Prostate gland (tissue), 2 donors: ENCODE results near the gene PRDM11.

ENCODE experiments used
- POLR2A ChIP-seq: fragments of 450-650 bp; IDR thresholded peaks from one replicate; pipeline ENCODE4 v1.6.1; 2016; ENCODE audit warnings: antibody characterized with exemption, mild to moderate bottlenecking
- POLR2AphosphoS5 ChIP-seq: sonication (generic); formaldehyde crosslinking; IDR thresholded peaks from one replicate; pipeline ENCODE4 v1.6.1; 2017; ENCODE audit warnings: antibody characterized with exemption
- TF ChIP-seq, protein P1 (sequence below), 4 experiments: fragments of 200-600 bp in 2 of 4; fragments of 450-650 bp in 2 of 4; sonication (generic) in 2 of 4; IDR thresholded peaks; 1 replicate in 3 of 4; 2 replicates in 1 of 4; pipeline ENCODE4 v1.5.1; 2016 to 2019; ENCODE audit warnings: antibody characterized with exemption in 4 of 4, mild to moderate bottlenecking in 2 of 4, moderate library complexity in 2 of 4

DNA sequence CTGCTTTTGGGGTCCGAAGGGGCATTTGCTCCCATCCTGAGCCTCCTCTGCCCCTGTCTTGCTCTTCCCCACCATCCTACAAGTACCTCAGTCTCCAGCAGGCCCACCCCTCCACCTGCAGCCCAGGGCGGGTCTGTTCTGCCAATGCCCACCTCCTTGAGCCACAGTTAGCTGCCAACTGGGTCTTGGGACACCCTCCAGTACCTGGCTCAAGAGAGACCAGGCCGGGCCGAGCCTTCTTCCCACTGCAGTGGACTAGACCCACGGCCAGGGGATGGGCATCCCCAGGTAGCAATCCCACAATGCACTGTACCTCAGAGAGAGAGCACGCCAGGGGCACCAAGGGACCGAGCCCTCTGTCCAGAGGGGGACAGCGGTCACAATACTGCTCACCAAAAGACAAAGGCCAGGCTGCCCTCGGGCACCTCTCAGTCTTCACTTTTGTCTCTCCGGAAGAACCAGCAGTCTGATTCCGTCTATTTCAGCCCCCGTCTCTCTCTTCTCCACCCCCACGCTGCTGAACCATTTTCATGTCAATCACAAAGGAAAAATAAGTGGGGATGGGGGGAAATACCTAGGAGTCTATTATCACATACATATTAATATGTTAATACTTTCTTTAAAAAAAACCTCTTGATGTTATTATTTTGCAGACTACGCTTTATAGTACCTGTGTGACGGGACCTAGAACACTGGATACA is 88.0 kb downstream of the PRDM11 start:
- TF ChIP-seq, protein P1, sequence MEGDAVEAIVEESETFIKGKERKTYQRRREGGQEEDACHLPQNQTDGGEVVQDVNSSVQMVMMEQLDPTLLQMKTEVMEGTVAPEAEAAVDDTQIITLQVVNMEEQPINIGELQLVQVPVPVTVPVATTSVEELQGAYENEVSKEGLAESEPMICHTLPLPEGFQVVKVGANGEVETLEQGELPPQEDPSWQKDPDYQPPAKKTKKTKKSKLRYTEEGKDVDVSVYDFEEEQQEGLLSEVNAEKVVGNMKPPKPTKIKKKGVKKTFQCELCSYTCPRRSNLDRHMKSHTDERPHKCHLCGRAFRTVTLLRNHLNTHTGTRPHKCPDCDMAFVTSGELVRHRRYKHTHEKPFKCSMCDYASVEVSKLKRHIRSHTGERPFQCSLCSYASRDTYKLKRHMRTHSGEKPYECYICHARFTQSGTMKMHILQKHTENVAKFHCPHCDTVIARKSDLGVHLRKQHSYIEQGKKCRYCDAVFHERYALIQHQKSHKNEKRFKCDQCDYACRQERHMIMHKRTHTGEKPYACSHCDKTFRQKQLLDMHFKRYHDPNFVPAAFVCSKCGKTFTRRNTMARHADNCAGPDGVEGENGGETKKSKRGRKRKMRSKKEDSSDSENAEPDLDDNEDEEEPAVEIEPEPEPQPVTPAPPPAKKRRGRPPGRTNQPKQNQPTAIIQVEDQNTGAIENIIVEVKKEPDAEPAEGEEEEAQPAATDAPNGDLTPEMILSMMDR (IDR thresholded peaks at IDR 0.05), result no peak
- TF ChIP-seq POLR2A, result no peak
- TF ChIP-seq POLR2AphosphoS5, result no peak
